ENCODE data around the gene MARCHF3.
"Not testable (repeated sequence)": the region's sequence is repeated elsewhere in the genome, so short reads cannot be mapped to it uniquely, and the experiment has no call there.

MARCHF3 gene

GRCh38 chr5:127046343-127047072 is 16.1 kb upstream of the MARCHF3 start:
- no peak for DNase-seq

- no peak for DNase-seq
Observed at GRCh38 chr5:127042593-127042992, 12.2 kb upstream of the MARCHF3 start.

GRCh38 chr5:127041571-127041970 is 11.2 kb upstream of the MARCHF3 start:
- DNase-seq, result no peak

- peak; percentile 65 for DNase-seq
Observed at GRCh38 chr5:127040796-127041520, 10.6 kb upstream of the MARCHF3 start.

- DNase-seq, result no peak
Observed at GRCh38 chr5:127038550-127038949, 8.2 kb upstream of the MARCHF3 start.

- no peak for DNase-seq
Observed at GRCh38 chr5:127031863-127032232, 1.5 kb upstream of the MARCHF3 start.

GRCh38 chr5:127031147-127031862 is 947 bp upstream of the MARCHF3 start:
- no peak for DNase-seq

GRCh38 chr5:127029581-127030258 is 638 bp downstream of the MARCHF3 start:
- peak; percentile 67 for DNase-seq

- no peak for DNase-seq
Observed at GRCh38 chr5:127028822-127029457, 1.4 kb downstream of the MARCHF3 start.

- no peak for DNase-seq
Observed at GRCh38 chr5:127027539-127027938, 2.8 kb downstream of the MARCHF3 start.

GRCh38 chr5:127026166-127026565 is 4.2 kb downstream of the MARCHF3 start:
- no peak for DNase-seq

GRCh38 chr5:127025467-127025866 is 4.9 kb downstream of the MARCHF3 start:
- no peak for DNase-seq

- no peak for DNase-seq
Observed at GRCh38 chr5:127024821-127025220, 5.5 kb downstream of the MARCHF3 start.

GRCh38 chr5:127023552-127024191 is 6.7 kb downstream of the MARCHF3 start:
- not testable (repeated sequence) for DNase-seq

GRCh38 chr5:127022846-127023245 is 7.5 kb downstream of the MARCHF3 start:
- no peak for DNase-seq

GRCh38 chr5:127019928-127020327 is 10.4 kb downstream of the MARCHF3 start:
- DNase-seq, result no peak

GRCh38 chr5:127016722-127017121 is 13.6 kb downstream of the MARCHF3 start:
- not testable (repeated sequence) for DNase-seq

GRCh38 chr5:127015716-127016115 is 14.6 kb downstream of the MARCHF3 start:
- DNase-seq, result no peak

- DNase-seq, result no peak
Observed at GRCh38 chr5:127014573-127014972, 15.8 kb downstream of the MARCHF3 start.

GRCh38 chr5:127013407-127013806 is 17.0 kb downstream of the MARCHF3 start:
- no peak for DNase-seq

GRCh38 chr5:127012916-127013315 is 17.4 kb downstream of the MARCHF3 start:
- no peak for DNase-seq

GRCh38 chr5:127011961-127012644 is 18.3 kb downstream of the MARCHF3 start:
- no peak for DNase-seq
